ENCODE results near the gene FZD10.

The FZD10 gene

DNA sequence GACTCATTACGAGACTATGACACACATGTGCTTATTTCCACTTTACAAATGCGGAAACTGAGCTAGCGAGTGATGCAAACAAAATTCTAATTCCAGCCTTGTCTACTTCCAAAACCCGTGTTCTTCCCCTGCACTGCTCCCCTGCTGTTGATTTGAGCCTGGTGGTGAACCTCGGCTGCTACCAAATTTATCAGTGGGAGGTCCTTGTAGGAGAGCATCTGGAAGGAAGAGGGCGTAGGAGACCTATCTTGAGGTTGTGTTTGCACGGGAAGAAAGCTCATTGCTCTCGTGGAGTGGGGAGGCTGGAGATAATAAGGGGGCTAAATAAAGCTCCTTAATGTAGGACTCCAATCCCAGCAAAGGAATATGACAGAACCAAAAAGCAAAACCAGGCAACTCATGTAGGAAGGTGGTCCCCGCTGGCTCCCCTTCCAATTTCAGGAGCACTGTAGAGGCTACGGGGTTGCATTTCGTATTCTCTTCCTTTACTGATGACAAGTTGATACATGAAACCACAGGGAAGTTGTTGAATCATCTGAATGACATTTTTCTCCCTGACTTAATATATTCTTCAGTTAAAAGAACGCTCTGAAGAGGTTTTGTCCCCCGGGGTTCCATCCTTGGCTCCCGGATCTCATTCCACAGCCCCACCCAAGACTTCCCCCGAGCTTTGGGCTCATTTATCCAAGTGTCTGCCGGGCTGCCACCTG, 52.6 kb downstream of the FZD10 start:
- DNase-seq, result no peak
